GM20000 (cell line): ENCODE data around the gene SMIM35.

Source experiments
- DNase-seq: peaks from one replicate; pipeline ENCODE4 v3.0.0; 2012; ENCODE audit warnings: low spot score
- TF ChIP-seq, protein P1 (sequence below): IDR thresholded peaks from 2 replicates; pipeline ENCODE4 v1.5.1; 2012; ENCODE audit warnings: mild to moderate bottlenecking, control low read depth; ENCODE audit errors: extremely low read depth, missing control alignments

Gene SMIM35

GRCh38 chr11:118098996-118099837 is 12.5 kb upstream of the SMIM35 start:
- TF ChIP-seq, protein P1, sequence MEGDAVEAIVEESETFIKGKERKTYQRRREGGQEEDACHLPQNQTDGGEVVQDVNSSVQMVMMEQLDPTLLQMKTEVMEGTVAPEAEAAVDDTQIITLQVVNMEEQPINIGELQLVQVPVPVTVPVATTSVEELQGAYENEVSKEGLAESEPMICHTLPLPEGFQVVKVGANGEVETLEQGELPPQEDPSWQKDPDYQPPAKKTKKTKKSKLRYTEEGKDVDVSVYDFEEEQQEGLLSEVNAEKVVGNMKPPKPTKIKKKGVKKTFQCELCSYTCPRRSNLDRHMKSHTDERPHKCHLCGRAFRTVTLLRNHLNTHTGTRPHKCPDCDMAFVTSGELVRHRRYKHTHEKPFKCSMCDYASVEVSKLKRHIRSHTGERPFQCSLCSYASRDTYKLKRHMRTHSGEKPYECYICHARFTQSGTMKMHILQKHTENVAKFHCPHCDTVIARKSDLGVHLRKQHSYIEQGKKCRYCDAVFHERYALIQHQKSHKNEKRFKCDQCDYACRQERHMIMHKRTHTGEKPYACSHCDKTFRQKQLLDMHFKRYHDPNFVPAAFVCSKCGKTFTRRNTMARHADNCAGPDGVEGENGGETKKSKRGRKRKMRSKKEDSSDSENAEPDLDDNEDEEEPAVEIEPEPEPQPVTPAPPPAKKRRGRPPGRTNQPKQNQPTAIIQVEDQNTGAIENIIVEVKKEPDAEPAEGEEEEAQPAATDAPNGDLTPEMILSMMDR = no peak
- no peak for DNase-seq

DNA sequence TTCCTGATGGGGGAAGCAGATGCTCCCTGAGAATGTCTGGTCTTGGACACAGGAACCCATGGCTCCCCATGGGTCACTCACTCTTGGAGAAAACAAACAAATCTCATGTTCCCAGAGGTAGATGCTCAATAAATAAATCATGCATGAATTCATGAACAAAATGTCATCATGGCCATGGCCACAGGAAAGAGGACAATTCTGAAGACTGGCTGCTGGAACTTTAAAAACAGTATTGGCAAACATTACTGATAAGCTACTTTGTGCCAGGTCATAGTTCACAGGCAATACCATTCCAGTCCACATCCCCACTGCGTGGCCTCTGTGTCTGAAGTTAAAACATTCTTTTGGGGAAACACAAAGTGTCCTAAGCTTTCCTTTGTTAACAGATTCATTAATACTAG is 9.2 kb upstream of the SMIM35 start:
- TF ChIP-seq, protein P1 = no peak

DNA sequence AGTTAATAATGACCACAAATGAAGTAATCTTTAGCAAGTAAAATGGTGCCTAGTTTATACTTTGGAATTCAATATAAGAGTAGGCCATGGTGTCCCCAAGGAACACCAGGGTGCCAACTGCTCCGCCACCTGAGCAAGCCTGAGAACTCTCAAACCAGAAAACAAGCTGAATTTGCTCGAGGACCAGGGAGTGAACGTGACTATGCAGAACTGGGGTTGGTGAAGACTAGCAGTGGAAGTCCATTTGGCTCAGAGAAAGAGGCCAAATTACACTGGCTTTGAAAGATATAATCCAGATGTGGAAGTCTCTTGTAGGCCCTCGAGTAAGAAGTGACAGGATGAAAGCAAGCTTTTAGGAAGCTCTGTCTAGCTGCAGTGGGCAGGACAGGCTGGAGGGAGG is 8.7 kb upstream of the SMIM35 start:
- TF ChIP-seq, protein P1 = no peak
- DNase-seq = no peak

More for the DNA sequence above, 9.2 kb upstream of the SMIM35 start:
- DNase-seq = no peak

DNA sequence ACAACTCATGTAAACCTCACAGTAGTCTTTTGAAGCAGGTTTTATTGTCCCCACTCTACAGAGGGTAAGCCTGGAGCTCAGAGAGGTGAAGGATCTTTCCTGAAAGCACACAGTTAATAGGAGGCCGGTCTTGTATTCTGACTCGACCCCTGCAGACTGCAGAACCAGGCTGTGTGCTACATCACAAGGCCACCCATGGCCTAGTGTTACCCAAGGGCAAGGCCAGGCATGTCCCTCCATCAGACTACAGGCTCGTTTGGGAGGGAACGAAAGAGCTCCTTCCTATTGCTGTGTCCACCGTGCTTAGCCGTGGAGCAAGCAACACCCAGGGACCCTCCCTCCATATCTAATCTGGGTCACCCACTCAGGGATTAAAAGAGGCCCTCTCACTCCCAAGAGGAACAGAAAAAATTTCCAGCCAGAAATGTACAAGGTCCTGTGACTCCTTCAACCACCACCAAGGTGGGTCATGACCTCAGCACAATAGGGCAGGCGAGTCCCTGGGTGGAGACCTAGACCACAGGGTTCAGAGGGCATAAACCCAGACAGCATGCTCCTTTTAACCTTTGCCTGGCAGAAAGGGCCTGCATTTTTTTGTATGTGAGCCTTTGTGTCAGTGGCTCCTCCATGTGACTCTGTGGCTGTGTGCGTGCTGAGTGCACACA is 6.3 kb upstream of the SMIM35 start:
- TF ChIP-seq, protein P1 = no peak

GRCh38 chr11:118091690-118092089 is 4.9 kb upstream of the SMIM35 start:
- TF ChIP-seq, protein P1 = no peak
- no peak for DNase-seq

More for the DNA sequence above, 6.3 kb upstream of the SMIM35 start:
- DNase-seq = no peak

- TF ChIP-seq, protein P1 = no peak
- DNase-seq = no peak
Measured at GRCh38 chr11:118090545-118091162, 3.9 kb upstream of the SMIM35 start.

- no peak for DNase-seq
- TF ChIP-seq, protein P1 = no peak
Measured at GRCh38 chr11:118088531-118088930, 1.8 kb upstream of the SMIM35 start.
